CD14-positive monocyte (primary cell): ENCODE results near the gene TGM1. TPM values are rescaled to one million over a fixed set of nuclear protein-coding genes. Genes with fewer than 3 reads are reported as not detected.

Experiments
- DNase-seq, 3 donors: peaks; one replicate each; pipeline ENCODE4 v3.0.0-alpha.2; 2011 to 2022
- H2AFZ ChIP-seq: 2 replicates; pipeline ENCODE4 v1.6.0; 2012; ENCODE audit warnings: mild to moderate bottlenecking, low read depth, low read length, inconsistent platforms; ENCODE audit not compliant: insufficient read depth, poor library complexity, severe bottlenecking
- H3K27ac ChIP-seq, 2 donors: 1 replicate in 1 of 2; 2 replicates in 1 of 2; pipeline ENCODE4 v1.5.1; 2012 to 2013; ENCODE audit warnings: low read length in 2 of 2, control low read depth in 1 of 2, inconsistent platforms in 1 of 2, low read depth in 1 of 2, mild to moderate bottlenecking in 1 of 2
- H3K27me3 ChIP-seq, 2 donors: one replicate each; pipeline versions ENCODE4 v1.6.0 to v1.6.1; 2011 to 2013; ENCODE audit warnings: low read length in 2 of 2; ENCODE audit not compliant: control insufficient read depth in 2 of 2, insufficient read depth in 2 of 2
- H3K36me3 ChIP-seq, 2 donors: replicated peaks in 1 of 2; 1 replicate in 1 of 2; 2 replicates in 1 of 2; pipeline versions ENCODE4 v1.5.1 to v1.6.1; 2012 to 2013; ENCODE audit warnings: low read length in 2 of 2, control low read depth in 1 of 2, inconsistent platforms in 1 of 2, mild to moderate bottlenecking in 1 of 2; ENCODE audit not compliant: insufficient read depth in 2 of 2, control insufficient read depth in 1 of 2
- H3K4me1 ChIP-seq, 2 donors: 1 replicate in 1 of 2; 2 replicates in 1 of 2; pipeline versions ENCODE4 v1.5.1 to v1.6.1; 2012 to 2013; ENCODE audit warnings: low read length in 2 of 2, control low read depth in 1 of 2, inconsistent platforms in 1 of 2, mild to moderate bottlenecking in 1 of 2, moderate library complexity in 1 of 2; ENCODE audit not compliant: insufficient read depth in 2 of 2, control insufficient read depth in 1 of 2
- H3K4me2 ChIP-seq: replicated peaks from 2 replicates; pipeline ENCODE3; 2012; ENCODE audit warnings: low read length, moderate library complexity, mild to moderate bottlenecking; ENCODE audit not compliant: poor library complexity, severe bottlenecking; ENCODE audit errors: extremely low read depth
- H3K4me3 ChIP-seq, 3 experiments: fragments of 200-600 bp in 1 of 3; sonication (generic) in 1 of 3; replicated peaks in 1 of 3; 1 replicate in 2 of 3; 2 replicates in 1 of 3; pipeline ENCODE4 v1.5.1; 2011 to 2013; ENCODE audit warnings: low read length in 3 of 3, mild to moderate bottlenecking in 3 of 3, control low read depth in 2 of 3, low read depth in 2 of 3, inconsistent platforms in 1 of 3, moderate library complexity in 1 of 3
- H3K79me2 ChIP-seq: 2 replicates; pipeline ENCODE4 v1.6.0; 2012; ENCODE audit warnings: mild to moderate bottlenecking, control low read depth, inconsistent platforms, low read length, moderate library complexity; ENCODE audit not compliant: insufficient read depth
- H3K9ac ChIP-seq: 2 replicates; pipeline ENCODE4 v1.6.0; 2017; ENCODE audit warnings: low read length, mild to moderate bottlenecking; ENCODE audit not compliant: insufficient read depth, poor library complexity, severe bottlenecking
- H3K9me3 ChIP-seq, 2 donors: replicated peaks in 1 of 2; 1 replicate in 1 of 2; 2 replicates in 1 of 2; pipeline versions ENCODE4 v1.5.1 to v1.6.1; 2012 to 2013; ENCODE audit warnings: low read length in 2 of 2, control low read depth in 1 of 2; ENCODE audit not compliant: control insufficient read depth in 1 of 2, insufficient read depth in 1 of 2
- H4K20me1 ChIP-seq: 2 replicates; pipeline ENCODE4 v1.6.0; 2012; ENCODE audit warnings: mild to moderate bottlenecking, low read length, control low read depth, moderate library complexity; ENCODE audit not compliant: insufficient read depth
- H3K27ac Mint-ChIP-seq, 7 donors: one replicate each; pipeline ENCODE4 v1.8.0; 2020; ENCODE audit warnings: mild to moderate bottlenecking in 7 of 7, mixed read lengths in 7 of 7, moderate library complexity in 6 of 7, inconsistent platforms in 2 of 7
- H3K27me3 Mint-ChIP-seq, 3 donors: one replicate each; pipeline ENCODE4 v1.8.0; 2021 to 2022; ENCODE audit warnings: low read depth in 3 of 3, mild to moderate bottlenecking in 3 of 3, mixed read lengths in 3 of 3, moderate library complexity in 3 of 3, inconsistent platforms in 1 of 3
- H3K36me3 Mint-ChIP-seq, 2 donors: one replicate each; pipeline ENCODE4 v1.8.0; 2020; ENCODE audit warnings: mixed read lengths in 2 of 2, inconsistent platforms in 1 of 2, mild to moderate bottlenecking in 1 of 2
- H3K4me1 Mint-ChIP-seq: one replicate; pipeline ENCODE4 v1.8.0; 2020; ENCODE audit warnings: mild to moderate bottlenecking, mixed read lengths
- H3K4me3 Mint-ChIP-seq, 2 donors: one replicate each; pipeline ENCODE4 v1.8.0; 2020; ENCODE audit warnings: mild to moderate bottlenecking in 2 of 2, mixed read lengths in 2 of 2, moderate library complexity in 1 of 2
- H3K9me3 Mint-ChIP-seq, 7 donors: one replicate each; pipeline ENCODE4 v1.8.0; 2020 to 2022; ENCODE audit warnings: mixed read lengths in 7 of 7, mild to moderate bottlenecking in 6 of 7, moderate library complexity in 6 of 7, inconsistent platforms in 2 of 7
- WGBS: methylation state at CpG from one replicate; pipeline ENCODE4 v1.1.5; 2013; ENCODE audit warnings: missing lambda C conversion rate; ENCODE audit not compliant: insufficient coverage; 5-methylcytosine and 5-hydroxymethylcytosine counted together
- intact Hi-C, 2 donors: fragments of 100-400 bp; cut with micrococcal nuclease; formaldehyde crosslinking; loops; one replicate each; pipeline versions ENCODE4 v1.15.0 to v1.15.1; 2023
- polyA plus RNA-seq, 3 donors: library from polyadenylated mRNA; depleted of rRNA in 1 of 3; unstranded in 2 of 3; stranded (reverse) in 1 of 3; fragments of 300-500 nt in 2 of 3; fragments of >200 nt in 1 of 3; fragmentation: Illumina TruSeq in 2 of 3; gene quantifications; 1 replicate in 2 of 3; 2 replicates in 1 of 3; pipeline ENCODE4 v1.2.3, GENCODE V29; 2012 to 2021
- TF ChIP-seq, protein P1 (sequence below): fragments of 200-600 bp; IDR thresholded peaks from one replicate; pipeline ENCODE4 v1.8.0; 2022; ENCODE audit warnings: antibody characterized with exemption, mild to moderate bottlenecking

TGM1 gene
- polyA plus RNA-seq, 3 donors, result 7.8 TPM; not detected in 2

DNA sequence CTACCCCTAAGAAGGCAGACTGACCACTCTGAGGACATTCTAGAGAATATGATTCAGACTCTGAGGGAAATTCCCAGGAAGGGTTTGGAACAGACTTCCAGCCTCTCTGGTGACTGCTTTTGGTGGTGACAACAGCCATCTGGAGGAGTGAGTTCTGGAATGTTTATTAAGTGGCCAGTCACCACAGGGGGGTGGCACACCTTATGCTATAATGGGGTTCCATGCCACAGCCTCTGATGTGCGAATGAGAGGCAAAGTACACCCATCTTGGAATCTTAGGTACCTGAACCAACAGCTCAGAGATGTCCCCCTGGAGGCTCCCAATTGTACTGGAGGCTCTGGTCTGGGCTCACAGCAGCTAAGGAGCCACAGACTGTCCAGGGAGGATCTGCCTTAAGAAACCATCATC lies 11.1 kb downstream of the TGM1 start:
- no peak overlapping the region for H3K4me2 ChIP-seq
- H3K4me1 ChIP-seq, result peaks cover 1 to 13% of the 10 kb centered on the region in 2 donors
- Mint-ChIP-seq H3K4me1 (peaks cover 17% of the 10 kb centered on the region), H3K36me3 (peaks cover 65 to 69% of the 10 kb centered on the region in 2 donors), H3K27me3 (peaks cover 0 to 2% (median 0%) of the 10 kb centered on the region in 3 donors), H3K9me3 (no peaks in the 10 kb centered on the region), H3K27ac (no peak overlapping the region), H3K4me3 (no peak overlapping the region)
- intact Hi-C loops, result no loop called here
- no peak overlapping the region for H3K4me3 ChIP-seq
- H3K9ac ChIP-seq, result no peak overlapping the region
- no peaks in the 10 kb centered on the region for H3K9me3 ChIP-seq
- peaks cover 39 to 76% of the 10 kb centered on the region in 2 donors for H3K36me3 ChIP-seq
- TF ChIP-seq, protein P1, sequence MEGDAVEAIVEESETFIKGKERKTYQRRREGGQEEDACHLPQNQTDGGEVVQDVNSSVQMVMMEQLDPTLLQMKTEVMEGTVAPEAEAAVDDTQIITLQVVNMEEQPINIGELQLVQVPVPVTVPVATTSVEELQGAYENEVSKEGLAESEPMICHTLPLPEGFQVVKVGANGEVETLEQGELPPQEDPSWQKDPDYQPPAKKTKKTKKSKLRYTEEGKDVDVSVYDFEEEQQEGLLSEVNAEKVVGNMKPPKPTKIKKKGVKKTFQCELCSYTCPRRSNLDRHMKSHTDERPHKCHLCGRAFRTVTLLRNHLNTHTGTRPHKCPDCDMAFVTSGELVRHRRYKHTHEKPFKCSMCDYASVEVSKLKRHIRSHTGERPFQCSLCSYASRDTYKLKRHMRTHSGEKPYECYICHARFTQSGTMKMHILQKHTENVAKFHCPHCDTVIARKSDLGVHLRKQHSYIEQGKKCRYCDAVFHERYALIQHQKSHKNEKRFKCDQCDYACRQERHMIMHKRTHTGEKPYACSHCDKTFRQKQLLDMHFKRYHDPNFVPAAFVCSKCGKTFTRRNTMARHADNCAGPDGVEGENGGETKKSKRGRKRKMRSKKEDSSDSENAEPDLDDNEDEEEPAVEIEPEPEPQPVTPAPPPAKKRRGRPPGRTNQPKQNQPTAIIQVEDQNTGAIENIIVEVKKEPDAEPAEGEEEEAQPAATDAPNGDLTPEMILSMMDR, result no peak
- peak in 1 of 3 donors; percentile 19 for DNase-seq
- 100% methylated on average over 1 of the region's 1 CpG for WGBS
- no peak overlapping the region for H3K27ac ChIP-seq
- no peak overlapping the region for H2AFZ ChIP-seq
- H4K20me1 ChIP-seq, result no peaks in the 10 kb centered on the region
- H3K27me3 ChIP-seq, result no peaks in the 10 kb centered on the region
- no peaks in the 10 kb centered on the region for H3K79me2 ChIP-seq

DNA sequence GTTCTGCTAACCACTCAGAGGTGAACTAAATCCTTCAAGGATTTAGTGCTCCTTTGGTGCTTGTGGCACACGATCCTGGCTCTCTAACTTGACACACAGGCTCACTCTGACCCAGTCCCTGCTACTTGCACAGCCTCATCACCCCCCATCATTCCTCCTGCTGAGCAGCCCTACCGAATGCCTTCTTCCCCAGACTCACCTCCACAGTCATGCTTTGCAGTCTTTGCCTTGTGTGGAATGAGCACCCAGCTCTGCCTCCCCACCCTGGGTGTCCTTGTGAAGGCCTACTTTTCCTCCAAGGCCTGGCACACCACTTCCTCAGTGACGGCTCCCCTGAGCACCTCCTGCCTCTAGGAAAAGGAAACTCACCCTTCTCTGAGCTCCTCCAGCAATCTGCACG lies 12.6 kb downstream of the TGM1 start:
- no peak overlapping the region for H3K4me3 ChIP-seq
- Mint-ChIP-seq H3K27ac (peak overlapping the region in 2 of 7 donors; percentile 39 to 55), H3K27me3 (peaks cover 0 to 2% (median 0%) of the 10 kb centered on the region in 3 donors), H3K4me1 (peaks cover 20% of the 10 kb centered on the region), H3K4me3 (no peak overlapping the region), H3K9me3 (no peaks in the 10 kb centered on the region), H3K36me3 (peaks cover 52 to 57% of the 10 kb centered on the region in 2 donors)
- no peak overlapping the region for H3K9ac ChIP-seq
- H3K27me3 ChIP-seq, result no peaks in the 10 kb centered on the region
- intact Hi-C loops, result no loop called here
- TF ChIP-seq, protein P1, result no peak
- H3K9me3 ChIP-seq, result no peaks in the 10 kb centered on the region
- H3K36me3 ChIP-seq, result peaks cover 33 to 64% of the 10 kb centered on the region in 2 donors
- no peaks in the 10 kb centered on the region for H4K20me1 ChIP-seq
- H3K4me2 ChIP-seq, result no peak overlapping the region
- no peaks in the 10 kb centered on the region for H3K79me2 ChIP-seq
- H2AFZ ChIP-seq, result no peak overlapping the region
- H3K4me1 ChIP-seq, result peaks cover 6 to 22% of the 10 kb centered on the region in 2 donors
- no peak for DNase-seq
- H3K27ac ChIP-seq, result peak overlapping the region in 1 of 2 donors; percentile 53
- WGBS, result 74% methylated on average over 4 of the region's 4 CpGs
